HG02885 (cell line): Measurements from ENCODE around the gene STXBP5.

ENCODE experiments used
- ATAC-seq: cut with Tn5 transposase; IDR thresholded peaks from one replicate; pipeline ENCODE4 v1.9.1; 2021; ENCODE audit warnings: mild to moderate bottlenecking; ENCODE audit not compliant: unreplicated experiment, poor library complexity

STXBP5 gene

GRCh38 chr6:147416622-147417021 is 212.4 kb downstream of the STXBP5 start:
- no peak for ATAC-seq

GRCh38 chr6:147417954-147418353 is 213.7 kb downstream of the STXBP5 start:
- ATAC-seq = no peak

- peak; percentile 60 for ATAC-seq
Observed at GRCh38 chr6:147418523-147418922, 214.3 kb downstream of the STXBP5 start.

- ATAC-seq = no peak
Observed at GRCh38 chr6:147421903-147422302, 217.7 kb downstream of the STXBP5 start.

GRCh38 chr6:147423111-147423510 is 218.9 kb downstream of the STXBP5 start:
- ATAC-seq = no peak

GRCh38 chr6:147429794-147430193 is 225.6 kb downstream of the STXBP5 start:
- no peak for ATAC-seq

- no peak for ATAC-seq
Observed at GRCh38 chr6:147430811-147431210, 226.6 kb downstream of the STXBP5 start.

- no peak for ATAC-seq
Observed at GRCh38 chr6:147434076-147434475, 229.9 kb downstream of the STXBP5 start.

GRCh38 chr6:147434516-147434915 is 230.3 kb downstream of the STXBP5 start:
- no peak for ATAC-seq

- ATAC-seq = no peak
Observed at GRCh38 chr6:147437615-147438014, 233.4 kb downstream of the STXBP5 start.

- ATAC-seq = peak; percentile 49
Observed at GRCh38 chr6:147438758-147439528, 234.7 kb downstream of the STXBP5 start.
